ENCODE measurements around the gene TARP.

Gene TARP

DNA sequence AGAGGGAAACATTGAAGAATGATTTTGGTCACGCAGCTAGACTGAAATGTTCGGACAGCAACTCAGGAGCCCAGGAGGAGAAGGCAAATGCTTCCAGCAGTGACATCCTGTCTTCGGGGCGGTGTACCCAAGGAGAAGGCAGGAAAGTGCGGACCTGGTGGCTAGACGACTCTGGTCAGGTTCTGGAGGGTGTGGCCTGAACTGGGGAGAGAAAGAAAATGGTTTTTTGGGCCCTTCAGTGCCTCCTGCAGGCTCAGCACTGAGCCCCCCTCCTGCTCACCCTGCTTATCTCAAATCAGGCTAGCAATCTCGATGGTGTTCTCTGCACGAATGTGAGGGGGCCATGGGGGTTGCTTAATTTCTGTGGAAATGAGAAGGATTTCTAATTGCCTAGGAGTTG is 26.7 kb upstream of the TARP start:
- H3K27me3 ChIP-seq, result no peaks in the 10 kb centered on the region
- 64 to 74% methylated on average over 8 of the region's 8 CpGs for whole genome bisulfite sequencing, 2 donors
- no peaks in the 10 kb centered on the region for H3K4me1 ChIP-seq
- H3K36me3 ChIP-seq, result no peaks in the 10 kb centered on the region
- H3K9me3 ChIP-seq, result no peaks in the 10 kb centered on the region
- TF ChIP-seq, protein P1, sequence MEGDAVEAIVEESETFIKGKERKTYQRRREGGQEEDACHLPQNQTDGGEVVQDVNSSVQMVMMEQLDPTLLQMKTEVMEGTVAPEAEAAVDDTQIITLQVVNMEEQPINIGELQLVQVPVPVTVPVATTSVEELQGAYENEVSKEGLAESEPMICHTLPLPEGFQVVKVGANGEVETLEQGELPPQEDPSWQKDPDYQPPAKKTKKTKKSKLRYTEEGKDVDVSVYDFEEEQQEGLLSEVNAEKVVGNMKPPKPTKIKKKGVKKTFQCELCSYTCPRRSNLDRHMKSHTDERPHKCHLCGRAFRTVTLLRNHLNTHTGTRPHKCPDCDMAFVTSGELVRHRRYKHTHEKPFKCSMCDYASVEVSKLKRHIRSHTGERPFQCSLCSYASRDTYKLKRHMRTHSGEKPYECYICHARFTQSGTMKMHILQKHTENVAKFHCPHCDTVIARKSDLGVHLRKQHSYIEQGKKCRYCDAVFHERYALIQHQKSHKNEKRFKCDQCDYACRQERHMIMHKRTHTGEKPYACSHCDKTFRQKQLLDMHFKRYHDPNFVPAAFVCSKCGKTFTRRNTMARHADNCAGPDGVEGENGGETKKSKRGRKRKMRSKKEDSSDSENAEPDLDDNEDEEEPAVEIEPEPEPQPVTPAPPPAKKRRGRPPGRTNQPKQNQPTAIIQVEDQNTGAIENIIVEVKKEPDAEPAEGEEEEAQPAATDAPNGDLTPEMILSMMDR (IDR thresholded peaks at IDR 0.05), result no peak
- TF ChIP-seq POLR2A (IDR thresholded peaks at IDR 0.05), result no peak
- no peak for TF ChIP-seq EP300 (IDR thresholded peaks at IDR 0.05)
- DNase-seq (ENCODE audit: low spot score in 2 of 2), result no peak
- H3K4me3 ChIP-seq, result no peak overlapping the region
- H3K27ac ChIP-seq, result no peak overlapping the region

DNA sequence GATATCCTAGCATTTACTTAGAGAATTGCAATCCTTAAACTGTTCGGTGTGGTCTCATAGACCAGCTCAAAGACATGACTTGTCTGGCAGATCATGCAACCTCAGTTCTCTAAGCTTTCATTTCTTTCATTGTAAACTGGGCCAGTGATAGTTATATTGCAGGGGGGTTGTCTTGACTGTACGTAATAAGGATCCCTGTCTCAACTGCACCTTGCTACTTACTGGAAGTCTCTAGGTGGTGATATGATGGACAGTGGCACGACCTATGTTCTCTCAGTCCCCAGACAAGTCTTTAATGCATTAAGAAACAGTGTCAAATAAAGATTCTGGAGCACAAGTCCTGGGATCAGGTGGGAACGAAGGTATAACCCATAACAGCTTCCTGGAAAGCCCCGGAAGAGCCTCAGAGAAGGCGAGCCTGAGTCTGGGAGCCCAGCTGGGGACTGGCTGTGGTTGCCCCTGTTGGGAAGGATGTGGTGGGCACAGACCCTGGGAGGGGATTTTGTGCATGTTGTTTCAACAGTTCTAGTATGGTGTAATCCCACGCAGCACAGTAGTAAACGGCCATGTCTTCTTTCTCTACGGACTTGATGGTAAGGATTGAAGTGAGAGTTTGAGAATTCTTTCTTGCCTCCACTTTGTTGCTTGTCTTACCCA is 26.0 kb upstream of the TARP start:
- Histone ChIP-seq H3K27me3 (no peaks in the 10 kb centered on the region), H3K4me1 (no peaks in the 10 kb centered on the region), H3K27ac (no peak overlapping the region), H3K9me3 (no peaks in the 10 kb centered on the region), H3K36me3 (no peaks in the 10 kb centered on the region), H3K4me3 (no peak overlapping the region)
- 86 to 91% methylated on average over 9 of the region's 9 CpGs for WGBS, 2 donors
- no peak for DNase-seq (ENCODE audit: low spot score in 2 of 2)
- TF ChIP-seq POLR2A (IDR thresholded peaks at IDR 0.05) (no peak), EP300 (IDR thresholded peaks at IDR 0.05) (no peak)
- TF ChIP-seq, protein P1 (IDR thresholded peaks at IDR 0.05), result no peak

DNA sequence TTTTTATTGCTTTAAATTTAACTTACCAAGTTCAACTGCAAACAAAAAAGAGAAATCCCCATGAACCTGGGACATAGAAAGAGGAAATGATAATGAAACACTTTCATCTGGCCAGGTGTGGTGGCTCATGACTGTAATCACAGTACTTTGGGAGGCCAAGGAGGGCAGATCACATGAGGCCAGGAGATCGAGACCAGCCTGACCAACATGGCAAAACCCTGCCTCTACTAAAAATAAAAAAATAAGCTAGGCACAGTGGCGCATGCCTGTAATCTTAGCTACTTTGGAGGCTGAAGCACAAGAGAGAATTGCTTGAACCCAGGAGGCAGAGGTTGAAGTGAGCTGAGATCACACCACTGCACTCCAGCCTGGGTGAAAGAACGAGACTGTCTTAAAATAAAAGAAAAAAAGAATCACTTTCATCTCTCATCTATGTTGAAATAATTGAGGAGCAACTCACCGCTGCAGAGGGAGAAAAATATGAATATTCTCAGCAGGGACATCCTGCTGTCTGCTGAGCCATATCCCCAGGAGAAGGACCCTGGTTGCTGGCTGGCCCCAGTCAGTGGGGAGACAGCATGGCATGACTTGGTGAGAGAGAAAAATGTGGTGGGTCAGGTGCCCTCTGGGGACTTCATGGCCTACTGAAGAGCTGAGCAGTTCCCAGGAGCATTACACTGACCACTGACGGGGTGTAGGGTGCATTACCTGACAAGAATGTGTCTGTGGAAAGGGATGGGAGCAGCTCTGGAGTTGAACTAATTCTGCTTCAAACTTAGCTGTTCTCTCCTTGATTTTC is 22.8 kb upstream of the TARP start:
- Histone ChIP-seq H3K27me3 (no peaks in the 10 kb centered on the region), H3K36me3 (no peaks in the 10 kb centered on the region), H3K4me3 (no peak overlapping the region), H3K9me3 (no peaks in the 10 kb centered on the region), H3K4me1 (no peaks in the 10 kb centered on the region), H3K27ac (no peak overlapping the region)
- DNase-seq (ENCODE audit: low spot score in 2 of 2), result no peak
- TF ChIP-seq EP300 (IDR thresholded peaks at IDR 0.05), result no peak
- TF ChIP-seq, protein P1 (IDR thresholded peaks at IDR 0.05), result no peak
- no peak for TF ChIP-seq POLR2A (IDR thresholded peaks at IDR 0.05)
- 82 to 84% methylated on average over 5 of the region's 5 CpGs for WGBS, 2 donors

DNA sequence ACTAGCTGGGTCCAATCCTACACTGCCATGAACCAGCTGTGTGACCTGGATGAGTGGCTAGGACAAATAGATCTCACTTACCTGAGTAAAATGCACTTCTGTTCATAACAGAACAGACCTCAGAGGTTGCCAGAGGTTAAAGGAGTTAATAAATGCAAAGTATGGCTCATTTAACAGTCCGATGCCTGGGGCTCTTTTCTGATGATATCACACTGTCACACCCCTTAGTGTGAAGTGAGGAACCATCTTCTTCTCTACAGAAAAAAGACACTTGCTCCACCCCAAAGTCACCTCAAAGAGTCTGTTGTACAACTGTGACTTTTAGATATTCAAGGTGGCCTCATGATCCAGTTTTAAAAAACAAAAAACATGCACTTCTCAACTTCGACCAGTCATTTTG is 21.5 kb upstream of the TARP start:
- H3K27ac ChIP-seq, result no peak overlapping the region
- no peaks in the 10 kb centered on the region for H3K27me3 ChIP-seq
- TF ChIP-seq POLR2A (IDR thresholded peaks at IDR 0.05), result no peak
- no peaks in the 10 kb centered on the region for H3K4me1 ChIP-seq
- no peaks in the 10 kb centered on the region for H3K9me3 ChIP-seq
- no peaks in the 10 kb centered on the region for H3K36me3 ChIP-seq
- no peak overlapping the region for H3K4me3 ChIP-seq
- no peak for DNase-seq (ENCODE audit: low spot score in 2 of 2)
- 84 to 87% methylated on average over 2 of the region's 2 CpGs for WGBS, 2 donors

DNA sequence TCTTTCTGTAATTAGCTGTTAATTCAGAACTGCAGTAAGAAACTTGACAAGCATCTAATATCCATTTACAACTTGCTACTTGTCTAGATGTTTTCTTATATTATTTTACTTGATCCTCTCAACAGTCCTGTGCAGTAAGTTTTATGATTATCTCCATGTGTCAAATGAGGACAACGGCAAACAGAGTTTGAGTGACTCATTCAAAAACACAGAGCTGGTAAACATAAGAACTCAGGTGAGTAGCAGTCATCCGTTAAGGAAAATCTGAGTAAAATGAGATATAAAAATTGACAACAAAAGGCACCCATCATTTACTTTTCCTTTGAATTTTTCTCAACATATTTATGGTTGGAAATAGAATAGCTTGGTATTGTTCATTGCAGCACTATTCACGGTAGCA is 19.0 kb upstream of the TARP start:
- no peaks in the 10 kb centered on the region for H3K9me3 ChIP-seq
- no peaks in the 10 kb centered on the region for H3K36me3 ChIP-seq
- no peak overlapping the region for H3K4me3 ChIP-seq
- DNase-seq (ENCODE audit: low spot score in 2 of 2), result no peak
- TF ChIP-seq EP300 (IDR thresholded peaks at IDR 0.05) (no peak), POLR2A (IDR thresholded peaks at IDR 0.05) (no peak)
- TF ChIP-seq, protein P1 (IDR thresholded peaks at IDR 0.05), result no peak
- 90 to 97% methylated on average over 3 of the region's 3 CpGs for WGBS, 2 donors
- no peak overlapping the region for H3K27ac ChIP-seq
- no peaks in the 10 kb centered on the region for H3K4me1 ChIP-seq
- no peaks in the 10 kb centered on the region for H3K27me3 ChIP-seq

All from tibial nerve (tissue), 4 donors.